ENCODE data around the gene DLD.

DLD gene

GRCh38 chr7:107959527-107959898 lies 68.5 kb downstream of the DLD start:
- TF ChIP-seq BACH2 (CRISPR knock-in tag; IDR thresholded peaks at IDR 0.05; ENCODE audit: borderline replicate concordance) (no peak), CSDC2 (CRISPR knock-in tag; IDR thresholded peaks at IDR 0.05) (no peak), GLIS3 (CRISPR knock-in tag; IDR thresholded peaks at IDR 0.05) (no peak), RARB (CRISPR knock-in tag; IDR thresholded peaks at IDR 0.05) (no peak), CSRNP3 (CRISPR knock-in tag; IDR thresholded peaks at IDR 0.05) (no peak), TOX (CRISPR knock-in tag; IDR thresholded peaks at IDR 0.05; ENCODE audit: borderline replicate concordance) (no peak), ESRRG (CRISPR knock-in tag; IDR thresholded peaks at IDR 0.05) (no peak), ZNF8 (CRISPR knock-in tag; IDR thresholded peaks at IDR 0.05) (no peak), POU6F1 (CRISPR knock-in tag; IDR thresholded peaks at IDR 0.05; ENCODE audit: borderline replicate concordance, low read depth) (no peak)
- ATAC-seq = no peak

GRCh38 chr7:107960272-107960671 lies 69.3 kb downstream of the DLD start:
- no peak for TF ChIP-seq ARNTL (CRISPR knock-in tag; IDR thresholded peaks at IDR 0.05; ENCODE audit: borderline replicate concordance, low read depth)
- no peak for TF ChIP-seq ZC3H10 (CRISPR knock-in tag; IDR thresholded peaks at IDR 0.05)
- TF ChIP-seq TOX (CRISPR knock-in tag; IDR thresholded peaks at IDR 0.05; ENCODE audit: borderline replicate concordance) = no peak
- no peak for TF ChIP-seq ZFP3 (CRISPR knock-in tag; IDR thresholded peaks at IDR 0.05)
- no peak for TF ChIP-seq ISL1 (CRISPR knock-in tag; IDR thresholded peaks at IDR 0.05)
- TF ChIP-seq RARB (CRISPR knock-in tag; IDR thresholded peaks at IDR 0.05) = no peak
- no peak for TF ChIP-seq CSDC2 (CRISPR knock-in tag; IDR thresholded peaks at IDR 0.05)
- ATAC-seq = no peak

GRCh38 chr7:107961405-107961804 lies 70.4 kb downstream of the DLD start:
- no peak for ATAC-seq
- TF ChIP-seq ESRRG (CRISPR knock-in tag; IDR thresholded peaks at IDR 0.05) (no peak), CSDC2 (CRISPR knock-in tag; IDR thresholded peaks at IDR 0.05) (no peak), BACH2 (CRISPR knock-in tag; IDR thresholded peaks at IDR 0.05; ENCODE audit: borderline replicate concordance) (no peak), RARB (CRISPR knock-in tag; IDR thresholded peaks at IDR 0.05) (no peak), GLIS3 (CRISPR knock-in tag; IDR thresholded peaks at IDR 0.05) (no peak), PATZ1 (CRISPR knock-in tag; IDR thresholded peaks at IDR 0.05; ENCODE audit: borderline replicate concordance) (no peak), ZNF70 (CRISPR knock-in tag; IDR thresholded peaks at IDR 0.05) (no peak), ISL1 (CRISPR knock-in tag; IDR thresholded peaks at IDR 0.05) (no peak), POU6F1 (CRISPR knock-in tag; IDR thresholded peaks at IDR 0.05; ENCODE audit: borderline replicate concordance, low read depth) (no peak), ZNF565 (CRISPR knock-in tag; conservative IDR thresholded peaks at IDR 0.05; ENCODE audit: low read depth) (no peak), SNAI2 (CRISPR knock-in tag; IDR thresholded peaks at IDR 0.05) (no peak), ARNTL (CRISPR knock-in tag; IDR thresholded peaks at IDR 0.05; ENCODE audit: borderline replicate concordance, low read depth) (no peak)

GRCh38 chr7:107962817-107963216 lies 71.8 kb downstream of the DLD start:
- no peak for ATAC-seq
- TF ChIP-seq ZFP3 (CRISPR knock-in tag; IDR thresholded peaks at IDR 0.05) = no peak
- TF ChIP-seq ZFP30 (CRISPR knock-in tag; IDR thresholded peaks at IDR 0.05) = no peak
- TF ChIP-seq ZC3H10 (CRISPR knock-in tag; IDR thresholded peaks at IDR 0.05) = no peak
- TF ChIP-seq CSRNP3 (CRISPR knock-in tag; IDR thresholded peaks at IDR 0.05) = no peak
- TF ChIP-seq PATZ1 (CRISPR knock-in tag; IDR thresholded peaks at IDR 0.05; ENCODE audit: borderline replicate concordance) = no peak
- TF ChIP-seq ESRRG (CRISPR knock-in tag; IDR thresholded peaks at IDR 0.05) = no peak
- no peak for TF ChIP-seq SNAI2 (CRISPR knock-in tag; IDR thresholded peaks at IDR 0.05)
- no peak for TF ChIP-seq CSDC2 (CRISPR knock-in tag; IDR thresholded peaks at IDR 0.05)
- TF ChIP-seq CREB5 (CRISPR knock-in tag; IDR thresholded peaks at IDR 0.05; ENCODE audit: low read depth) = no peak
- no peak for TF ChIP-seq PPARA (CRISPR knock-in tag; IDR thresholded peaks at IDR 0.05; ENCODE audit: borderline replicate concordance)
- TF ChIP-seq POU6F1 (CRISPR knock-in tag; IDR thresholded peaks at IDR 0.05; ENCODE audit: borderline replicate concordance, low read depth) = no peak
